Measurements from ENCODE around the gene MAN1A1.

The MAN1A1 gene

DNA sequence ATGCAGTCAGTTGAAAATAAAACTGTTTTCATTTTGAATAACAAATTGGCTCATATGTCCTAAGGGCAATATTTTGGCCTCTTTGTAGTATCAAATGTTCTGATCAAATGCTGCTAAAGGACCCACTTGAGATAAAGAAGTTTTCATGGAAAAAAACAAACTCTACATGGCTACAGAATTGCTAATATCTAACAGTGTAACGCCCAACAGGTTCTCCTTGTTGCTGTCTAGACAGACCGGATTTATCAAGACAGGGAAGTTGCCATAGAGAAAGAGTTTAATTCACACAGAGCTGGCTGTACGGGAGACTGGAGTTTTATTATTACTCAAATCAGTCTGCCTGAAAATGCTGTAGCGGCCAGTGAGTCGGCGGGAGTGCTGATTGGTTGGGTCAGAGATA lies 19.4 kb upstream of the MAN1A1 start:
- TF ChIP-seq, protein P1, sequence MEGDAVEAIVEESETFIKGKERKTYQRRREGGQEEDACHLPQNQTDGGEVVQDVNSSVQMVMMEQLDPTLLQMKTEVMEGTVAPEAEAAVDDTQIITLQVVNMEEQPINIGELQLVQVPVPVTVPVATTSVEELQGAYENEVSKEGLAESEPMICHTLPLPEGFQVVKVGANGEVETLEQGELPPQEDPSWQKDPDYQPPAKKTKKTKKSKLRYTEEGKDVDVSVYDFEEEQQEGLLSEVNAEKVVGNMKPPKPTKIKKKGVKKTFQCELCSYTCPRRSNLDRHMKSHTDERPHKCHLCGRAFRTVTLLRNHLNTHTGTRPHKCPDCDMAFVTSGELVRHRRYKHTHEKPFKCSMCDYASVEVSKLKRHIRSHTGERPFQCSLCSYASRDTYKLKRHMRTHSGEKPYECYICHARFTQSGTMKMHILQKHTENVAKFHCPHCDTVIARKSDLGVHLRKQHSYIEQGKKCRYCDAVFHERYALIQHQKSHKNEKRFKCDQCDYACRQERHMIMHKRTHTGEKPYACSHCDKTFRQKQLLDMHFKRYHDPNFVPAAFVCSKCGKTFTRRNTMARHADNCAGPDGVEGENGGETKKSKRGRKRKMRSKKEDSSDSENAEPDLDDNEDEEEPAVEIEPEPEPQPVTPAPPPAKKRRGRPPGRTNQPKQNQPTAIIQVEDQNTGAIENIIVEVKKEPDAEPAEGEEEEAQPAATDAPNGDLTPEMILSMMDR (conservative IDR thresholded peaks at IDR 0.05) = no peak
- no peak overlapping the region for H3K27ac ChIP-seq

DNA sequence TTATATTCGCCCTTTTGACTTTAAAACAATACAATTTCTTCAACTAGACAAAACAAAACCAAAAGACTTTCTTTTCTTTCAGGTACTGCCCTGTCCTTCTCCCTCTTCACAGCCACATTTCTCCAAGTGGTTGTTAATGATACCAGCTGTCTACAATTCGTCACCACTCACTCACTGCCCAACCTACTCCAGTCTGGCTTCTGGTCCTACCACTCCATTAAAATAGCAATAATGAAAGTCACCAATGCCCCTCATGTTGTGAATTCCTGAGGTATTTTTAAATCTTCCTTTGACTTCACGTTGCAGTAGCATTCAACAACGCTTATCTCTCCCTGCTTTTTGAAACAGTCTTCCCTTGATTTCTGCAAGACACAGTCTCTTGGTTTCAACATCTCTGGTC lies 11.6 kb upstream of the MAN1A1 start:
- TF ChIP-seq, protein P1 (conservative IDR thresholded peaks at IDR 0.05) = no peak

DNA sequence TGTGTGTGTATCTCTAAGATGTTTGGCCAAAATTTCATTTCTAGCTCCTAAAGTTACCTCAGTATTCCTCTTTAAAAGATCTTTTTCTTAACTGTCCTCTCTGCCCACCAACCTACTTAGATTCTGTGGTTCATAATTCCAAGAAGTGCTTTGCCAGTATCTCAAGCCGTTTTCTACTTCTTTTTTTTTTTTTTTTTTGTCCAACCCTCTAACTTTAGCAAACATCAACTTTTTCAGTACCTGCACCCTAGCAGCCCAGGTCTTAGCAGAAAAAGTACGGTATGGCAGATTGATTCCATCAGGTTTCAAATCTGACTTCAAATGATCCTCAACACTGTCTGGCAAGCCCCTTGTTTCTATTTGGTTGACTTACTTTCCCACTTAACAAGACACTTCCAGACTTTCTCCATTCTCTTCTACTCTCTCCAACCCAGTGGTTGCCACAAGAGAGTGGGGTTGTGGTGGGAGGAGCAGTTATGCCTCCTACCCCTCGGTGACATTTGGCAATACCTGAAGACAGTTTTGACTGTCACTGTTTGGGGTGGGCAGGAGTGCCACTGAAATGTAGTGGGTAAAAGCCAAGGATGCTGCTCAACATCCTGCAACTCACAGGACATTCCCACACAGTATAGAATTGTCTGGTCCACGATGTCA lies 10.8 kb upstream of the MAN1A1 start:
- TF ChIP-seq, protein P1 (conservative IDR thresholded peaks at IDR 0.05) = no peak
- H3K27ac ChIP-seq = no peak overlapping the region

More for the DNA sequence above, 11.6 kb upstream of the MAN1A1 start:
- H3K27ac ChIP-seq = no peak overlapping the region

DNA sequence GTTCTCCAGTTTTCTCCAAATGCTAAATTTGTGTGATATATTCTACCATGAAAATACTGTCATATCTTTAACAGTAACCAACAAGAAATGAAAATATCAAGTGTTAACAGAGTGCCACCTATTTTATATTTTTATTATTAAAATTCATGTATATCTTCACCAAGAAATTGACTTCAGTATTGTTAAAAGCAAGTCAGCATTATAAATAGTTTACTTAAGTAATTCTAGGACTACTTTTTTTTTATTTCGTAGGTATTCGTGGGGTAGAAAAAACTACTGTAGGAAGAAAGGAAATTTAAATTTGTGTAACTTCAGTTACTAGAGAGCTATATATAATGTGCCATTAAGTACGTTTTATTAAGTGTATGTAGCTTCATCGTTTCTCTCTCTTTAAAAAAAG lies 6.3 kb upstream of the MAN1A1 start:
- TF ChIP-seq, protein P1 (conservative IDR thresholded peaks at IDR 0.05) = no peak
- no peak overlapping the region for H3K27ac ChIP-seq

DNA sequence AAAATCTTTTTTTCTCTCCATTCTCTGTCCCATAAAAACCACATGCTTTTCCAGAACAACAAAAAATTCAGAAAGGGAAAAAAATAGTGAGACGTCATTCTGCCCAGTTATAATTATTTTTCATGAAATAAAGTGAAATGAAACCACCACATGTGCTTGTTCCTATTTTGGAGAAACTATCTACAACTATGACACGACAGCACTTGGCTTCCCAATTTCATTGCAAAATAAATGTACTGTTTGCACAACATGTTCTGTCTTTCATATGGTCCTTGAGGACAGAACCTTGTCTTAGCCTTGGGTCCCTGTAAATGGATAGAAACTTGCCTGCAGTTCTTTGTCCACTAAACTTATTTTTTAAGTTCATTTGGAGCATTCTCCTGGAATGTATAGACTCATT lies 5.6 kb upstream of the MAN1A1 start:
- H3K27ac ChIP-seq = no peak overlapping the region
- TF ChIP-seq, protein P1 (conservative IDR thresholded peaks at IDR 0.05) = no peak

DNA sequence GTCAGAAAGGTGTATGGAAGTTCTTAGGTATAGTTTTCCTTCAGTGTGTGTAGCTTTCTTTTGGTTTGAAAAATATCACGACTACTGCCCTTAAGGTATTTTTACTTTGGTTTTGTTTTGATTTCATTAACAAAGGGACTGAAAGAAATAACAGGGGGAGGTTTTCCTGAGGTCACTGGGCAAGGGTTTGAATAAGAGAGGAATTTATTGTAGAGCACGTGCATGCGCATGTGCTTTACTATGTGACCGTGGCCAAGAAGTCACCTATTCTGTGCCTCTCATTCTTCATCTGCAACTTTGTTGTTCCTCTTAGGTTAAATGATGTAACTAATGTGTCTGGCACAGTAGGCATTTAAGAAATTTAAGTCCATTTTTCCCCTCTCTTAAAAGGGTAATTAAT lies 4.1 kb upstream of the MAN1A1 start:
- no peak overlapping the region for H3K27ac ChIP-seq
- TF ChIP-seq, protein P1 (conservative IDR thresholded peaks at IDR 0.05) = no peak

DNA sequence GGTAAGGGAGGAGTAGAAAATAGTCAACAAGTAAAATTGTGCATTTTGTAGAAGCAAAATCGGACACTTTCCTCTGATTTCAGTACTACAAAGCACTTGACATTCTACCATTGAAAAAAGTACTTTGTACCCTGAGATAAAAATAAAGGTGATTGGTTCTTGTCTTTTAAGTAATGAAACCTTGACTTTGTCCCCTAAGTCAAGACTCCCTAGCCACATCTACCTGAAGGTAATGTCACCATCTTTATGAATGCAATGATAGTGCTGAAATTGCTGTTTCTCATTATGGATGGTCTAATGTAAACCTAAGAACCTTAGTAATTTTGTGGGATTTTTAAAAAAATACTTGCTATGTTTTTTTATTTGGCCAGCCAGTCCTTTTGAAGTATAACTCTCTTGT lies 2.4 kb upstream of the MAN1A1 start:
- no peak overlapping the region for H3K27ac ChIP-seq
- TF ChIP-seq, protein P1 (conservative IDR thresholded peaks at IDR 0.05) = no peak
